T-cell (primary cell): ENCODE results near the gene OR5AR1. TPM values are rescaled to one million over a fixed set of nuclear protein-coding genes. Genes with fewer than 3 reads are reported as not detected.

ENCODE experiments used
- total RNA-seq, 35 experiments: library from RNA in 6 of 35; stranded (reverse) in 6 of 35; fragments of 120-200 nt in 1 of 35; gene quantifications; one replicate each; pipeline versions ENCODE4 v1.2.1 to v1.2.4 and lab custom pipeline; 2013 to 2026

The OR5AR1 gene
- total RNA-seq, 5 donors from 2014 or later (not counting 1 experiment from before 2014, with no cell fraction given) = not detected

Other genes with a start within 250 kb of the OR5AR1 start
- gene OR5M3, start 190.3 kb upstream of the OR5AR1 start, total RNA-seq = not detected
- gene OR5M8, start 172.3 kb upstream of the OR5AR1 start, total RNA-seq = not detected
- not detected for gene OR5M11, start 120.4 kb upstream of the OR5AR1 start, total RNA-seq
- not detected for gene OR5M10, start 86.0 kb upstream of the OR5AR1 start, total RNA-seq
- gene OR5M1, start 48.8 kb upstream of the OR5AR1 start, total RNA-seq = not detected
- gene OR5AP2, start 21.2 kb upstream of the OR5AR1 start, total RNA-seq = not detected
- gene OR9G1, start 35.4 kb downstream of the OR5AR1 start, total RNA-seq = not detected
- gene OR9G4, start 85.0 kb downstream of the OR5AR1 start, total RNA-seq = not detected